Activated T-cell treated with anti-CD3 and anti-CD28 coated beads, Interleukin-2, amount 50 U/mL, for 4 hours (primary cell): ENCODE results near the gene MYO7B. TPM values are rescaled to one million over a fixed set of nuclear protein-coding genes. Genes with fewer than 3 reads are reported as not detected.

Experiments used
- ATAC-seq, 2 donors: fragments of 200-7000 bp; cut with Tn5 transposase; one replicate each; pipeline ENCODE4 v1.10.0; 2021
- DNase-seq: peaks from one replicate; pipeline ENCODE4 v3.0.0-alpha.2; 2020
- H3K27me3 Mint-ChIP-seq: one replicate; pipeline ENCODE4 v1.8.0; 2021; ENCODE audit warnings: low read depth, mixed read lengths
- H3K36me3 Mint-ChIP-seq: one replicate; pipeline ENCODE4 v1.8.0; 2022; ENCODE audit warnings: mixed read lengths; ENCODE audit not compliant: insufficient read depth
- H3K4me1 Mint-ChIP-seq: one replicate; pipeline ENCODE4 v1.8.0; 2021; ENCODE audit warnings: low read depth, mixed read lengths
- H3K4me3 Mint-ChIP-seq: one replicate; pipeline ENCODE4 v1.8.0; 2021; ENCODE audit warnings: mild to moderate bottlenecking, moderate library complexity, mixed read lengths
- H3K9me3 Mint-ChIP-seq: one replicate; pipeline ENCODE4 v1.8.0; 2021; ENCODE audit warnings: mixed read lengths
- total RNA-seq, 3 donors: library from RNA; stranded (reverse); gene quantifications; one replicate each; pipeline ENCODE4 v1.2.1, GENCODE V29; 2021

Gene MYO7B
- under 1 TPM; 0.16 to 0.68 (median 0.63) TPM for total RNA-seq

DNA sequence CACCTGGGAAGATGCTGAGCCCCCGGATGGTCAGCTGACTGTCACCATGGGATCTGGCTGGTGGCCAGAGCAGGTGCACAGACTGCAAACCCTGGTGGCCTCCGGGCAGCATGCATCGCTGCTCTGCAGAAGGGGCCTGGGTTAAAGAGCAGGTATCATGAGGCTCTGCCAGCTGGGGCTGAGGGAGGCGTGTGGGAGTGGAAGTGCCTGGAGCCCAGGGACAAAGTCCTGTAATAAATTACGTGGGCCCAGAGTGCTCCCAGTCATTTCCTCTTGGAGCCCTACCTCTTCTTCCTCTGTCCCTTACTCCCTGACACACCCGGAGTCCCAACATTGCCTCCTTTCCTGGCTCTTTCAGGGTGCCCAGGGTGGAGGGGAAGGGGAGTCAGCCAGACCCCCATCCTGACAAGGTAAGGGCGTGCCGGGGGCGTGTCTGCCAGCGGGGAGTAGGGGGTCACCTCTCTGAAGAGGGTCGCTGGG, at the start of gene MYO7B:
MYO7B (plus strand) TSS at position 262 of the 480 bp plus-strand sequence. CDS start 24,040 bp downstream, outside the sequence.
- Mint-ChIP-seq H3K27me3 (peaks cover 6% of the 10 kb centered on the region), H3K9me3 (no peaks in the 10 kb centered on the region), H3K4me1 (no peaks in the 10 kb centered on the region), H3K36me3 (no peaks in the 10 kb centered on the region), H3K4me3 (no peak within 1 kb of the TSS)
- ATAC-seq (no peak), DNase-seq (no peak)

DNA sequence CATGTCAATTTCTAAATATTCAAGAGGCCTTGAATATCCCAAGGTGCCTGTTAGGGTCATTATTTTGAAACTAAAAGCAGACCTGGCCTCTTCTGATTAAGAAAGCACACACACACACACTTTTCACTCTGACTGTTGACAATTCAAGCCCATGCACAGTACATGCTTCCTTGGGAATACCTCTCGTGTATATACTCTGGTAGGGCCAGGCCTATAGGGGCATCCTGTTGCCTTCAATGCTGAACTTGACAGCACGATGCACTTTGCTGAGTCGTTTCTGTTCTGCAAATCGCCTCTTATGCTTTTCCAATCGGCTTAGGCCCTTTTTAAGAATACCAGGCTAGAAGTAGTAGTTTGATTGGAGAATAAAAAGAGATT, 49.8 kb upstream of the MYO7B start:
- ATAC-seq (peak; percentile 34 to 52), DNase-seq (no peak)
- no peak overlapping the region for H3K4me3 Mint-ChIP-seq
- H3K36me3 Mint-ChIP-seq = peaks cover 56% of the 10 kb centered on the region
- no peaks in the 10 kb centered on the region for H3K9me3 Mint-ChIP-seq
- H3K4me1 Mint-ChIP-seq = peaks cover 31% of the 10 kb centered on the region
- H3K27me3 Mint-ChIP-seq = no peaks in the 10 kb centered on the region

DNA sequence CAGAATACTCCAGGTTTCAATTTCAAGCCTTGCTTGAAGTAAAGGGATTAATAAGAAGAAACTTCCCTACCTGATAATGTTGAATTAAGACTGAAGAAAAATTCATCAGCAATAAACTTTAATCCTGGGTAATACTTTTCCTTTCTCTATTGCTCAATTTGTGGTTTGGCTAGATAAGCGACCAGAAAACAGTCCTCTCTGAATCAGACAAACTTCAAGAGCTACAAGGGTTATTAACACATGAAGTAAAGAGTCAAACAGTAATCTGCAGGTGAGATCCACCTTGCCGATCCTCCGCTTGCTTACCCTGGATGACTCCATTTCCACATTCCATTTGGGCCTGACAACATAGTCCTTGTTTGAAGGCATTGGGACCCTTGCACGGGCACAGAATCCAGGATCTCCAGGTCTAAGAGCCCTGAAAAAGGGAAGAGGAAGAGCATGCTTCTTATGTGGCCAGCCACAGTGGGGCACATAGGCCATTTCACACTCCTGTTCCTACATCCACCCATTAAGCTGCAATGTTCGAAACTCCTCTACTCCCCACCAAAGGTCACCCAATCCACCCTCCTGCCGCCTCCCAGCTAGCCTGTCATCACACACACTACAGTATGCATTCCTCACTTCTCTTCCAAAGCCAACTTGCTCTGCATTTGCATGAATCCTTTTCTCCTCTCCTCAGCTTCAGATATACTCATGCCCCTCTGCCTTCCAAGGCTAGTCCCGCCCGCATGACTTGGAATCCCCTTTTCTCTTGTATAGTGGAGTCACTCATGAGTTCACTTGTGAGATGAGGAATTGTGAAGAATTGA, 49.0 kb upstream of the MYO7B start:
- H3K9me3 Mint-ChIP-seq = no peaks in the 10 kb centered on the region
- H3K4me3 Mint-ChIP-seq = no peak overlapping the region
- DNase-seq = no peak
- no peaks in the 10 kb centered on the region for H3K27me3 Mint-ChIP-seq
- H3K4me1 Mint-ChIP-seq = peaks cover 31% of the 10 kb centered on the region
- ATAC-seq = peak in 1 of 2 donors; percentile 43
- H3K36me3 Mint-ChIP-seq = peaks cover 55% of the 10 kb centered on the region

DNA sequence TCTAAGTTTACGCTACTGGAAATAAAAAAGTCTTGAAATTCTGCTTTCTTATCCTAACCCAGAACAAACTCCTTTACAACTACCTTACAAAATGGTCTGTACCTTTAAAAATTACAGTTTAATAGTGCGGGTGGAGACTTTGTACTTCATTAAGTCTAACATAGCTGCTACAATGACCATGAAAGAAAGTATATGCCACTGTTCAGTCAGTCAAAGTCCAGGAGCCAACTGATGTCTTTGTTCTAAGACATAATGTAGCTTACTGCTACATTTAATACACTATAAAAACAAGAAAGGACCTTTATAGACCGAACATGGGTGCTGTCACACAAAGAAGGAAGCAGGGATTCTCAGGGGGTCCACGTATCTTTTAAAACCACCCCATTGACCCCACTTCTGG, 45.2 kb upstream of the MYO7B start:
- DNase-seq (no peak), ATAC-seq (no peak)
- no peak overlapping the region for H3K4me3 Mint-ChIP-seq
- peaks cover 23% of the 10 kb centered on the region for H3K4me1 Mint-ChIP-seq
- H3K27me3 Mint-ChIP-seq = no peaks in the 10 kb centered on the region
- H3K9me3 Mint-ChIP-seq = no peaks in the 10 kb centered on the region
- H3K36me3 Mint-ChIP-seq = peaks cover 55% of the 10 kb centered on the region

DNA sequence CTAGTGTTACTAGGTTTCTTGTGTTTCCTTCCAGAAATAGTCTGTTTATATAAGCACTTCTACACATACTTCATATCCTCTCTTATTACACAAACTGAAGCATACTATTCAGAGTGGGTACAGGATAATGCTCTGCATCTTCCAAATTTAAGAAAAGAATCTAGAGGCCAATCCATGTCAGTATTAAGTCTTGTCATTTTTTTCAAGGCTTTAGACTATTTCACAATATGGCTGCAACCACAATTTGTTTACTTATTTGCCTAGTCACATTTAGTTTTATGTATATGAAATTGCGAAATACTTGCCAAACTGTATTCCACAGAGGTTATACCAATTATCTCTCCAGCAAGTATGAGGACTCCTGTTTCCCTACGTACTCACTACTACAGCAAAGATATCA, 37.1 kb upstream of the MYO7B start:
- DNase-seq (no peak), ATAC-seq (no peak)
- peaks cover 54% of the 10 kb centered on the region for H3K36me3 Mint-ChIP-seq
- H3K4me1 Mint-ChIP-seq = peaks cover 6% of the 10 kb centered on the region
- no peaks in the 10 kb centered on the region for H3K27me3 Mint-ChIP-seq
- no peak overlapping the region for H3K4me3 Mint-ChIP-seq
- H3K9me3 Mint-ChIP-seq = no peaks in the 10 kb centered on the region

DNA sequence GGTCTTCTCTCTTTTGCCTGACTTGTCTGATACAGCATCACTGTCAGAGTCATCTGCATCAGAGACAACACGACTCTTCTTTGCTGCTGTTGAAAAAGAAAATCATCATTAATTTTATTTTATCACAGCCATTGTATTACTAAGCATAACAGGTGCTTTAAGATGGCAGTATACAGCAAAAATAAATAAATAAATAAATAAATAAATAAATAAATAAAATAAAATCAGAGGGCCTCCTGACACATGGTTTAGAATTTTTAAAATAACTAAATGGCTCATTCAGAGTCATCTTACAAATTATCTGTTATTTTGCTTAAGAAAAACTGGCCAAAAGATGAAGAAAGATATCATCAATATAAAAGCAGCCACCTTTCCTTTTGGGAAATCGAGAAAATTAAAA, 32.0 kb upstream of the MYO7B start:
- no peak overlapping the region for H3K4me3 Mint-ChIP-seq
- H3K4me1 Mint-ChIP-seq = peaks cover 21% of the 10 kb centered on the region
- peaks cover 50% of the 10 kb centered on the region for H3K36me3 Mint-ChIP-seq
- H3K9me3 Mint-ChIP-seq = no peaks in the 10 kb centered on the region
- DNase-seq (no peak), ATAC-seq (no peak)
- H3K27me3 Mint-ChIP-seq = no peaks in the 10 kb centered on the region

DNA sequence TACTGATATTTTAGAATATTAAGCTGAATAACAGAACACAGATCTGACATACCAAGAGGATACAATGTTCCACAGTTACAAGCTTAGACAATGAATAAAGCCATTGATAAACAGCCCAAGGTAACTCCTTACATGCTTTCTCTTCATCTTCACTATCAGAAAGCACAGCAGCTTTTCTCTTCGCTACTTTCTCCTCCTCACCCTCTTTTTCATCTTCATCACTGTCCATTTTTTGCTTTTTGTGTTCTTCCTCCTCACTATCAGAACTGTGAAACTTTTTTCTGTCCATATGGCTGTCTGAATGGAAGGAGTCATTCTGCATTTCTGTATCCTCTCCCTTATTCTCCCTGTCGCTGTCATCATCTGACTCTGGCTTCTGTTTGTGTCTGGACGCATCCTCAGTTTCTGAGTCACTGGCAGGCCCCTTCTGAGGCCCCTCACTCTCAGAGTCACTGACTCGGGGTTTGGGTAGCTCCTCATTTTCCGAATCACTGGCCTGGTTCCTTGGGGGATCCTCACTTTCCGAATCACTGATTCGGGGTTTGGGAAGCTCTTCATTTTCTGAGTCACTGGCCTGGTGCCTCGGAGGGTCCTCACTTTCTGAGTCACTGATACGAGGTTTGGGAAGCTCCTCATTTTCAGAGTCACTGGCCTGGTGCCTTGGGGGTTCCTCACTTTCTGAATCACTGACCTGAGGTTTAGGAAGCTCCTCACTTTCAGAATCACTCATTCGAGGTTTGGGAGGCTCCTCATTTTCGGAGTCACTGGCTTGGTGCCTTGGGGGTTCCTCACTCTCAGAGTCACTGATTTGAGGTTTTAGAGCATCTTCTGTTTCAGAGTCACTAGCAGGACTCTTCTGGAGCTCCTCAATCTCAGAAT, 30.7 kb upstream of the MYO7B start:
- Mint-ChIP-seq H3K9me3 (no peaks in the 10 kb centered on the region), H3K4me1 (peaks cover 28% of the 10 kb centered on the region), H3K27me3 (no peaks in the 10 kb centered on the region), H3K4me3 (no peak overlapping the region), H3K36me3 (peaks cover 46% of the 10 kb centered on the region)
- DNase-seq (no peak), ATAC-seq (no peak)

DNA sequence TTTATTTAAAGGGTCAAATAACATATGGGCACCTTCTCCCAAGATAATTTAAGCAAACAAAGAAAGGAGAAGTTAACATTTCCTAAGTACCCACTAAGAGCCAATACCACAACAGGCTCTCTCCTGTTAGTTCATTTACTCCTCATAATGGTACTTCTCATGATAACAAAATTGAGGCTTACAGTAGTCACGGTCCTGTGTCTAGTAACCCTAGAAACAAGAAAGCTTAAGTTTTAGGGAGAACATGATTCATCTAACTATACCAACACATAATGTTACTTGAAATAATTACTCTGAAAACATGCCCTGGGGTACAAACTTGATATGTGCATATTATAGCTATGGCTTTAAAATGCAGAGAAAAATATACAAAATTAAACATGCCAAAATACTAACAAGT, 29.0 kb upstream of the MYO7B start:
- no peak for DNase-seq
- Mint-ChIP-seq H3K4me1 (peaks cover 44% of the 10 kb centered on the region), H3K4me3 (no peak overlapping the region), H3K36me3 (peaks cover 45% of the 10 kb centered on the region), H3K9me3 (no peaks in the 10 kb centered on the region), H3K27me3 (no peaks in the 10 kb centered on the region)
- ATAC-seq = no peak

DNA sequence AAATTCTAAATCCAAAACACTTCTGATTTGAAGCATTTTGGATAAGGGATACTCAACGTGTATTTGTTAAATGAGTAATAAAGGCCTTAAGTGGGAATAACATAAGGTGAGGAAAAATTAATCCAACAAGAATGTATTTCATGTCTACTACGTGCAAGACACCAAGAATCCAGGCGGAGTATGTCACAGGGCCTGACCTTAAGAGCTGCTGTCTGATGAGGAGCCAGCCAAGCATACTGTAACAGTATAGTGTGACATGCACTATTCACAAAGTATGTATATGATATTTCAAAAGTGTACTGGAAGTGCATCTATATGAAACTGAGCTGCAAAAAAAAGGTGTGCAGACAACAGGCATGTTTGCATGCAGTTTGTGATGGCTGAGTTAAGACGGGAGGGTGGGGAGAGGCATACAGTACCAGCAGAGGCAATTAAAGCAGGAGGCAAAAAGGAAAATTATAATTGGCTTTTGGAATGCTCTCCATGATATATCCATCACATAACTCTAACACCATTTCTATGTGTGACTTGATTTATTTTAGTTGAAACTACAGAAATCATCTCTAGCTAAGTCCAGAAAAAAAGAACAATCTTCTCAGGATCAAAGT, 27.4 kb upstream of the MYO7B start:
- no peak for DNase-seq
- no peak for ATAC-seq
- Mint-ChIP-seq H3K9me3 (no peaks in the 10 kb centered on the region), H3K4me3 (no peak overlapping the region), H3K36me3 (peaks cover 38% of the 10 kb centered on the region), H3K27me3 (no peaks in the 10 kb centered on the region), H3K4me1 (peaks cover 60% of the 10 kb centered on the region)

DNA sequence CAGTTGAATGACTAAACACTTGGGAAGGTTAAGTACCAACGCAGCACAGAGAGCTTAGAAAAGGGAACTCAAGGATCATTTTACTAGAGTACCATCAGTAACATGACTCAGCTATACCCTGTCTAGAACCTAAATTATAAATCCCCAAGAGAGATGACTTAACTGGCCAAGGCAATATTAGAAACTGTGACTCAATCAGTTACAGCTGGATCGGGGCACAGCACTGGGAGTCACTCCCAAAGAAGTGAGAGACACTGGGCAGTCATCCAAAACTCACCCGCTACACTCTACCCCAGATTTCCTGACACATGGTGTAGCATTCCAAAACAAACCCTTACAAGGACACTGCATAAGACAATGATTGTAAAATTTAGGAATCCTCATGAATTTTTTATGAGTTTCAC, 26.9 kb upstream of the MYO7B start:
- no peak for DNase-seq
- H3K9me3 Mint-ChIP-seq = no peaks in the 10 kb centered on the region
- no peak for ATAC-seq
- H3K4me1 Mint-ChIP-seq = peaks cover 64% of the 10 kb centered on the region
- H3K36me3 Mint-ChIP-seq = peaks cover 35% of the 10 kb centered on the region
- no peaks in the 10 kb centered on the region for H3K27me3 Mint-ChIP-seq
- H3K4me3 Mint-ChIP-seq = no peak overlapping the region

DNA sequence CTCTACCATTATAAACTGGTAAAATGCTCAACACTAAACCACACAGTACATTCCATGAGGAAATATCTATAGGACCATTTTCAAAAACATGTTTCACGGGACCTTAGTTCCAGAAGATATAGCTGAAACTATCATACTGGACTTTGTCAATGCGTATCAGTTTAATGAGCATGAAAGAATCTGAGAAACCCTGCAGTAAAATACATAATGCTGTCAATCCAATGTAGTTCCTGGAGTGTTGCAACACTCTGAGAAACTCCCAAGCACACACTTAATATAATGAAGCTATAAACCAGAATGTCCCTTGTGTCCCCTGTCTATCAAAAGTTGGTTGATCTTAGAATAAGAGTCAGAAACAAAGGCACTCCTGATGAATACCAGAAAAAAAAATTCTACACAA, 25.4 kb upstream of the MYO7B start:
- ATAC-seq (no peak), DNase-seq (no peak)
- no peaks in the 10 kb centered on the region for H3K9me3 Mint-ChIP-seq
- peaks cover 74% of the 10 kb centered on the region for H3K4me1 Mint-ChIP-seq
- H3K27me3 Mint-ChIP-seq = no peaks in the 10 kb centered on the region
- H3K36me3 Mint-ChIP-seq = peaks cover 29% of the 10 kb centered on the region
- no peak overlapping the region for H3K4me3 Mint-ChIP-seq

DNA sequence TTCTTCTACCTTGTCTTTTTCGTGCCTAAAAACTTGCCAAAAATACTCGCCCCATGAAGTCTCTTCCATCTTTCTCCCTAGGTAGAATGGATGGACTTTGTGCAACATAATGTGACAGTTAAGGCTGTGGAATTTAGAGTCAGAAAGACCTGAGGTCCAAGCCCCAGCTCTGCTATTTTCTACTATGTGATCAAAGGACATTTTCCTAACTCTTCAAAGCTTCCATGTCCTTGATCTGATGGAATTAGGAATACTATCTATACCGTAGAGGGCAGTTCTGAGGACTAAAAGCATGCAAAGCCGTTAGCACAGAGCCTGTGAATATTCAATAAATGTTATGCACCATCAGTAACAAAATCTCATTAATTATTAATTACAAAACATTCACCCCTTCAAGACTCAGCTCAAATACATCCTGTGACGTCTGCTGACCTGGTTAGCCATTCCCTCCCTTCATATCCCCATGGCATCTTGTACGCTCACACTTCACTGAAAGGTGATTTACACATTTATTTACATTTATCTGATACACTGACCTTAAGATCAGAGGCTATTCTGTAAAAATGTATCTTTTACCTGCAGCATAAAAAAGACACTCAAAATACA, 24.3 kb upstream of the MYO7B start:
- no peak for DNase-seq
- Mint-ChIP-seq H3K36me3 (peaks cover 31% of the 10 kb centered on the region), H3K27me3 (no peaks in the 10 kb centered on the region), H3K4me3 (no peak overlapping the region), H3K9me3 (no peaks in the 10 kb centered on the region), H3K4me1 (peaks cover 85% of the 10 kb centered on the region)
- no peak for ATAC-seq

DNA sequence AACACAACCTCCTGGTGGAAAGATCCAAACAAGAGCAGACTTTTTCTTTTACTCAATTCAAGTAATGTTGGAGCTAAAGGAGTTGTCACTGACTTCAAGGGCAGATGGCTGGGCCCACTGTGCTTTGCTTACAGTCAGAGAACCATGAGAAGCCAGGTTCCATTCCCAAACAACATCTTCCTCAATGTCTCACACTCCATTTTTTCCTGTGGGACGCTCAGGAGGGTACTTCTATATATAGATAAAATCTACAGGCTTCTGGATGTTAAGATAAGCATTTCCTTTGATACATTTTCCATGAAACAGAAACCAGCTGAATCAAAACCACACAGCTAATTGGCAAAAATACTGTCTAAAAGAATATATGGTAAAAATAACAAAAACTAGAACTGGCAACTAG, 23.6 kb upstream of the MYO7B start:
- Mint-ChIP-seq H3K4me3 (no peak overlapping the region), H3K27me3 (no peaks in the 10 kb centered on the region), H3K4me1 (peaks cover 85% of the 10 kb centered on the region), H3K9me3 (no peaks in the 10 kb centered on the region), H3K36me3 (peaks cover 35% of the 10 kb centered on the region)
- ATAC-seq = no peak
- DNase-seq = no peak

DNA sequence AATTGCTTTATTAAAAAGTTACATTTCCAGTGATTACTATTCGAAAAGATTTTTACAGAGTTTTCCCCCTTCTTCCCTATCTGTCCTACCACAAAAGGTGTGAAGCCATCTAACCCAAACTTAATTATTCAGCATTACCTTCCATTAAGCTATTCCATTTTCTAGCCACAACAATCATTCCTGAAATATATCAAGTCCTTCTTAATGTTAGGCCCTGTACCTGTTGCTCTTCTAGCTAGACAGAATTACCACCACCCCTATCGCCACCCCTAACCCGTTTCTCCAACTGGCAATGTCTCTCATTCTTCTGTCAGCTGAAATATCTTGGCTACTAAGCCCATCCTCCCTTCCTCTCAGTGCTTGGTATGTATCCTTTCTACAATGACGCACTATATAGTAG, 23.1 kb upstream of the MYO7B start:
- Mint-ChIP-seq H3K36me3 (peaks cover 37% of the 10 kb centered on the region), H3K9me3 (no peaks in the 10 kb centered on the region), H3K4me3 (no peak overlapping the region), H3K4me1 (peaks cover 88% of the 10 kb centered on the region), H3K27me3 (no peaks in the 10 kb centered on the region)
- ATAC-seq (no peak), DNase-seq (no peak)
